Stimulated activated CD4-positive, alpha-beta T cell treated with anti-CD3 and anti-CD28 coated beads, Interleukin-1b, Interleukin-23, amount 100 ng/mL, for 1 hour (primary cell): ENCODE data around the gene UNC13D.
"Not testable (repeated sequence)": the region's sequence is repeated elsewhere in the genome, so short reads cannot be mapped to it uniquely, and the experiment has no call there.

Experiments
- DNase-seq, 2 donors: peaks; one replicate each; pipeline ENCODE4 v3.0.0-alpha.2; 2020; ENCODE audit warnings: low read depth in 2 of 2

The UNC13D gene

GRCh38 chr17:75799402-75799801 lies 44.8 kb downstream of the UNC13D start:
- no peak for DNase-seq

GRCh38 chr17:75795820-75796607 lies 48.2 kb downstream of the UNC13D start:
- DNase-seq: no peak

- no peak for DNase-seq
Measured at GRCh38 chr17:75793460-75793859, 50.7 kb downstream of the UNC13D start.

- DNase-seq: no peak
Measured at GRCh38 chr17:75791254-75791653, 53.0 kb downstream of the UNC13D start.

GRCh38 chr17:75785016-75785890 lies 59.0 kb downstream of the UNC13D start:
- DNase-seq: peak; percentile 67 to 71

GRCh38 chr17:75784473-75785015 lies 59.7 kb downstream of the UNC13D start, which contains the start of gene UNK:
Gene UNK (plus strand): TSS chr17:75784806. CDS start chr17:75784881, 75 bp downstream.
- DNase-seq: peak; percentile 83 to 90

- DNase-seq: no peak
Measured at GRCh38 chr17:75783803-75784472, 60.3 kb downstream of the UNC13D start.

GRCh38 chr17:75783069-75783783 lies 61.0 kb downstream of the UNC13D start:
- DNase-seq: no peak

GRCh38 chr17:75779987-75780889 lies 64.0 kb downstream of the UNC13D start:
- DNase-seq: no peak

GRCh38 chr17:75779250-75779986 lies 64.8 kb downstream of the UNC13D start:
- DNase-seq: peak; percentile 76 to 92

- DNase-seq: no peak
Measured at GRCh38 chr17:75778861-75779249, 65.3 kb downstream of the UNC13D start.

GRCh38 chr17:75778066-75778860 lies 65.9 kb downstream of the UNC13D start:
- DNase-seq: not testable (repeated sequence)

- DNase-seq: no peak
Measured at GRCh38 chr17:75777296-75777922, 66.8 kb downstream of the UNC13D start.
